Breast epithelium (tissue), 4 donors: Measurements from ENCODE around the gene MAL. TPM values are rescaled to one million over a fixed set of nuclear protein-coding genes. Genes with fewer than 3 reads are reported as not detected.

Experiments used
- DNase-seq, 2 donors: peaks; one replicate each; pipeline ENCODE4 v3.0.0-alpha.2; 2019; ENCODE audit warnings: low spot score in 2 of 2
- H3K27ac ChIP-seq, 2 donors: fragments of 200-600 bp; sonication (generic) in 1 of 2; one replicate each; pipeline ENCODE4 v1.5.1; 2016 to 2019; ENCODE audit warnings: mild to moderate bottlenecking in 1 of 2
- H3K27me3 ChIP-seq, 2 donors: fragments of 200-600 bp; sonication (generic) in 1 of 2; one replicate each; pipeline versions ENCODE4 v1.5.1 to v1.6.0; 2017 to 2019; ENCODE audit warnings: control low read depth in 1 of 2, mild to moderate bottlenecking in 1 of 2
- H3K36me3 ChIP-seq: fragments of 200-600 bp; one replicate; pipeline ENCODE4 v1.5.1; 2019
- H3K4me1 ChIP-seq, 2 donors: fragments of 200-600 bp; sonication (generic); one replicate each; pipeline ENCODE4 v1.5.1; 2016 to 2019; ENCODE audit warnings: control low read depth in 1 of 2
- H3K4me3 ChIP-seq, 3 donors: fragments of 200-600 bp; sonication (generic); 1 replicate in 2 of 3; 2 replicates in 1 of 3; pipeline ENCODE4 v1.5.1; 2016 to 2019; ENCODE audit warnings: mild to moderate bottlenecking in 3 of 3, moderate library complexity in 2 of 3
- H3K9me3 ChIP-seq, 2 donors: fragments of 200-600 bp; sonication (generic) in 1 of 2; one replicate each; pipeline ENCODE4 v1.5.1; 2016 to 2019; ENCODE audit warnings: control low read depth in 1 of 2
- POLR2A ChIP-seq: fragments of 450-650 bp; IDR thresholded peaks from one replicate; pipeline ENCODE4 v1.6.1; 2016; ENCODE audit warnings: antibody characterized with exemption, mild to moderate bottlenecking, moderate library complexity
- POLR2AphosphoS5 ChIP-seq, 3 donors: sonication (generic); formaldehyde crosslinking; IDR thresholded peaks; one replicate each; pipeline ENCODE4 v1.6.1; 2017; ENCODE audit warnings: antibody characterized with exemption in 3 of 3
- intact Hi-C: fragments of 100-400 bp; cut with DNase I; formaldehyde crosslinking; loops from one replicate; pipeline ENCODE4 v1.15.1; 2023; ENCODE audit warnings: low total_unique reads
- total RNA-seq, 3 donors: library from RNA; depleted of rRNA; stranded (reverse); fragments of >200 nt; gene quantifications; one replicate each; pipeline ENCODE4 v1.1.0, GENCODE V29; 2016
- TF ChIP-seq, protein P1 (sequence below), 3 donors: fragments of 450-650 bp; IDR thresholded peaks; one replicate each; pipeline ENCODE4 v1.5.1; 2016 to 2017; ENCODE audit warnings: antibody characterized with exemption in 3 of 3, mild to moderate bottlenecking in 3 of 3, moderate library complexity in 3 of 3

Gene MAL
- total RNA-seq, 3 donors from 2014 or later: 0.32 to 2.3 TPM; not detected in 1

DNA sequence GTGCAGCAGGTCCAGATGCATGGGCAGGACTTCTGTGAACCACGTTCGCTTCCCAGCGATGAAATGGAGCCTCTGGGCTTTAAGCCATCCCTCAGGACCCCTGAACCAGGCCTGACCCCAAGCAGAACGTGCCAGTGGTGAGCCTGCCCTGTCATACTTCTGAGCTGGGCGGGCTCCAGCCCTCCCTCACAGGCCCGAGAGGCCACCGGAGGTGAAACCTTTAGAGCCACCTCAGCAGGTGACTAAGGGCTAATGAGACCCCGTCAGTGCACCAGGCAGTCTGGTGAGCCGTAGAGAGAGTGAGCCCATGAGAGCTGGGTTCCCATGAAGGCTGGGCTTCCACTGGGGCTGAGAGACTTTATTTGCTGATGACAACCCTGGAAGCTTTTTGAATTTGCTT is 8.9 kb upstream of the MAL start:
- H3K36me3 ChIP-seq: no peaks in the 10 kb centered on the region
- TF ChIP-seq POLR2AphosphoS5 (IDR thresholded peaks at IDR 0.05) (no peak), POLR2A (no peak)
- TF ChIP-seq, protein P1, sequence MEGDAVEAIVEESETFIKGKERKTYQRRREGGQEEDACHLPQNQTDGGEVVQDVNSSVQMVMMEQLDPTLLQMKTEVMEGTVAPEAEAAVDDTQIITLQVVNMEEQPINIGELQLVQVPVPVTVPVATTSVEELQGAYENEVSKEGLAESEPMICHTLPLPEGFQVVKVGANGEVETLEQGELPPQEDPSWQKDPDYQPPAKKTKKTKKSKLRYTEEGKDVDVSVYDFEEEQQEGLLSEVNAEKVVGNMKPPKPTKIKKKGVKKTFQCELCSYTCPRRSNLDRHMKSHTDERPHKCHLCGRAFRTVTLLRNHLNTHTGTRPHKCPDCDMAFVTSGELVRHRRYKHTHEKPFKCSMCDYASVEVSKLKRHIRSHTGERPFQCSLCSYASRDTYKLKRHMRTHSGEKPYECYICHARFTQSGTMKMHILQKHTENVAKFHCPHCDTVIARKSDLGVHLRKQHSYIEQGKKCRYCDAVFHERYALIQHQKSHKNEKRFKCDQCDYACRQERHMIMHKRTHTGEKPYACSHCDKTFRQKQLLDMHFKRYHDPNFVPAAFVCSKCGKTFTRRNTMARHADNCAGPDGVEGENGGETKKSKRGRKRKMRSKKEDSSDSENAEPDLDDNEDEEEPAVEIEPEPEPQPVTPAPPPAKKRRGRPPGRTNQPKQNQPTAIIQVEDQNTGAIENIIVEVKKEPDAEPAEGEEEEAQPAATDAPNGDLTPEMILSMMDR (IDR thresholded peaks at IDR 0.05): no peak
- intact Hi-C loops: no loop called here

GRCh38 chr2:95017071-95017501 is 8.4 kb upstream of the MAL start:
- TF ChIP-seq POLR2AphosphoS5 (IDR thresholded peaks at IDR 0.05): no peak
- DNase-seq: no peak
- peaks cover 0 to 1% of the 10 kb centered on the region in 2 donors for H3K27me3 ChIP-seq
- no peak overlapping the region for H3K4me3 ChIP-seq
- intact Hi-C loops: no loop called here
- H3K4me1 ChIP-seq: no peaks in the 10 kb centered on the region
- H3K36me3 ChIP-seq: no peaks in the 10 kb centered on the region
- H3K27ac ChIP-seq: no peak overlapping the region
- H3K9me3 ChIP-seq: no peaks in the 10 kb centered on the region

More for the DNA sequence above, 8.9 kb upstream of the MAL start:
- DNase-seq: no peak
- Histone ChIP-seq H3K4me1 (no peaks in the 10 kb centered on the region), H3K27me3 (no peaks in the 10 kb centered on the region), H3K9me3 (no peaks in the 10 kb centered on the region), H3K4me3 (no peak overlapping the region), H3K27ac (no peak overlapping the region)

DNA sequence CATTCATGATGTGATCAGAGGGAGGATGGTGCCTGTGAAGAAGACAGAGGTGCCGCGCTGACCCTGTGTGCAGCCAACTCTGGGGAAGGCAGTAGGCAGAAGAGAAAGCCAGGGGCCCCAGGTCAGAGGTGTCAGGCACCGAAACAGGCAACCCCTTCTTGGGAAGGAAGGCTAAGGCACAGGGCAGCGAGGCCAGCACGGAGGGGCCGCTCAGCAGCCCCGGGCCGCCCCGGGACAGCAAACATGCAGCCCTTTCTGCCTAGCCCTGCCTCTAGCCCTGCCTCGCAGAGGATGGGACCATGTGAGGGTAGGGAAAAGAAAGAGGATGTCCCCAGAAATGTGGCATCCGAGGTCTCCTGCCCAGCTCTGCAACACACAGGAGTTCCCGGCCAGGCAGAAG is 7.7 kb upstream of the MAL start:
- no peak overlapping the region for H3K27ac ChIP-seq
- DNase-seq: no peak
- TF ChIP-seq, protein P1 (IDR thresholded peaks at IDR 0.05): no peak
- TF ChIP-seq POLR2A: no peak
- no peak overlapping the region for H3K4me3 ChIP-seq
- no peaks in the 10 kb centered on the region for H3K9me3 ChIP-seq
- intact Hi-C loops: no loop called here
- H3K27me3 ChIP-seq: peaks cover 0 to 9% of the 10 kb centered on the region in 2 donors
- H3K4me1 ChIP-seq: no peaks in the 10 kb centered on the region
- H3K36me3 ChIP-seq: no peaks in the 10 kb centered on the region

- intact Hi-C loops: no loop called here
- no peak overlapping the region for H3K27ac ChIP-seq
- H3K9me3 ChIP-seq: no peaks in the 10 kb centered on the region
- H3K36me3 ChIP-seq: no peaks in the 10 kb centered on the region
- no peak for DNase-seq
- H3K4me3 ChIP-seq: no peak overlapping the region
- H3K4me1 ChIP-seq: no peaks in the 10 kb centered on the region
- peaks cover 0 to 12% of the 10 kb centered on the region in 2 donors for H3K27me3 ChIP-seq
- no peak for TF ChIP-seq POLR2A
- TF ChIP-seq, protein P1 (IDR thresholded peaks at IDR 0.05): no peak
- TF ChIP-seq POLR2AphosphoS5 (IDR thresholded peaks at IDR 0.05): no peak
Observed at GRCh38 chr2:95018301-95018700, 7.2 kb upstream of the MAL start.

DNA sequence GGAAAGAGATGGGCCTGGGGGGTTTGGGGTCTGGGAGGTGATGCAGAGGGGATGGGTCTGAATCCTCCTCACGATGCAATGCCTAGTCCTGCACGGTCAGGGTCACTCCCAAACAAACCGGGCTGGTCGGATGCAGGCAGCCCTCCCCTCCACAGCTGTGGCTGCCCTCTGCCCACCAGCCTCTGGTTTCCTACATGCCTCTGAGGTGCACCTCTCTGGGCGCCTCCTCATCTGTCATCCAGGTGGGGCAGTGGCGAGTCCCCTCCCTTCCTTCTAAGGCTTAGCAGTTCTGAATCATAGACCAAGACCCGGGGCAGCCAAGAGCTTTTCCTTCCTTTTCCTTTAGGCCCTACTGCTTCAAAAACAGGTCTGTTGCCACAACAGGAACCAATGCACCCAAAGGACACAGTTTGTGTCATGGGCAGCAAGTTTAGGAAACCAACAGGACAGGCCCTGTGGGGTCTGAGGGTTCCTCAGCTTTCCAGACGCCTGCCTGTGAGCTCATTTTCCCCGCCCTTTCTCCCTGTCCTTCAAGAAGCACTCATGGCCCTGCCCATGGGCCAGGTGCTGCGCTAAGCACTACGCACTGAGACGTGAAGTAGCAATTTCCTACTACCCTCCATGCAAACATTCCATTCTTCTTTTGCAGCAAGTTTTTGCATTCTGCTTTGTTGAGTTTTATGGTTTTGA is 6.5 kb upstream of the MAL start:
- H3K4me3 ChIP-seq: no peak overlapping the region
- DNase-seq: no peak
- no peaks in the 10 kb centered on the region for H3K4me1 ChIP-seq
- H3K36me3 ChIP-seq: no peaks in the 10 kb centered on the region
- intact Hi-C loops: no loop called here
- H3K27me3 ChIP-seq: peaks cover 0 to 19% of the 10 kb centered on the region in 2 donors
- peak overlapping the region in 1 of 2 donors; percentile 42 for H3K27ac ChIP-seq
- TF ChIP-seq, protein P1 (IDR thresholded peaks at IDR 0.05): no peak
- no peak for TF ChIP-seq POLR2A
- TF ChIP-seq POLR2AphosphoS5 (IDR thresholded peaks at IDR 0.05): no peak
- no peaks in the 10 kb centered on the region for H3K9me3 ChIP-seq
